Right atrium auricular region (tissue), 2 donors: Measurements from ENCODE around the gene SLC27A1. TPM values are rescaled to one million over a fixed set of nuclear protein-coding genes. Genes with fewer than 3 reads are reported as not detected.

Experiments used
- DNase-seq: peaks from one replicate; pipeline ENCODE4 v3.0.0-alpha.2; 2019; ENCODE audit warnings: low spot score
- H3K27ac ChIP-seq, 2 donors: fragments of 200-600 bp; sonication (generic); 1 replicate in 1 of 2; 2 replicates in 1 of 2; pipeline ENCODE4 v1.5.1; 2016 to 2019
- H3K27me3 ChIP-seq, 2 donors: fragments of 200-600 bp; sonication (generic); one replicate each; pipeline versions ENCODE4 v1.5.1 to v1.6.0; 2017 to 2019
- H3K36me3 ChIP-seq: fragments of 200-600 bp; sonication (generic); one replicate; pipeline ENCODE4 v1.5.1; 2016
- H3K4me1 ChIP-seq, 2 donors: fragments of 200-600 bp; sonication (generic); one replicate each; pipeline versions ENCODE4 v1.5.1 to v1.6.0; 2017 to 2019
- H3K4me3 ChIP-seq, 2 donors: fragments of 200-600 bp; sonication (generic); 1 replicate in 1 of 2; 2 replicates in 1 of 2; pipeline ENCODE4 v1.5.1; 2017 to 2019; ENCODE audit warnings: mild to moderate bottlenecking in 1 of 2, moderate library complexity in 1 of 2
- H3K9me3 ChIP-seq, 2 donors: fragments of 200-600 bp; sonication (generic); one replicate each; pipeline ENCODE4 v1.5.1; 2019
- CTCF ChIP-seq, 2 donors: fragments of 200-600 bp; sonication (generic); IDR thresholded peaks; one replicate each; pipeline ENCODE4 v1.5.1; 2019; ENCODE audit warnings: antibody characterized with exemption in 2 of 2
- total RNA-seq, 2 donors: library from RNA; depleted of rRNA; stranded (reverse); fragments of >200 nt; gene quantifications; one replicate each; pipeline ENCODE4 v1.1.0, GENCODE V29; 2016

SLC27A1 gene
- total RNA-seq, 2 donors from 2014 or later, result 31.2 to 65.6 TPM

GRCh38 chr19:17460372-17461230 lies 9.7 kb upstream of the SLC27A1 start, which contains the start of gene NXNL1:
Gene NXNL1 (minus strand): TSS chr19:17460926. CDS start chr19:17460869, 57 bp downstream.
- peaks cover 0 to 4% of the 10 kb centered on the region in 2 donors for H3K4me1 ChIP-seq
- no peaks in the 10 kb centered on the region for H3K9me3 ChIP-seq
- TF ChIP-seq CTCF (IDR thresholded peaks at IDR 0.05), result no peak
- H3K27ac ChIP-seq, result no peak within 1 kb of the TSS
- no peaks in the 10 kb centered on the region for H3K36me3 ChIP-seq
- DNase-seq, result no peak
- H3K4me3 ChIP-seq, result no peak within 1 kb of the TSS
- H3K27me3 ChIP-seq, result peaks cover 4 to 14% of the 10 kb centered on the region in 2 donors

- Histone ChIP-seq H3K9me3 (no peaks in the 10 kb centered on the region), H3K27me3 (no peaks in the 10 kb centered on the region), H3K36me3 (no peaks in the 10 kb centered on the region), H3K4me3 (no peak overlapping the region), H3K4me1 (peaks cover 0 to 24% of the 10 kb centered on the region in 2 donors), H3K27ac (peak overlapping the region; percentile 90 to 93)
- DNase-seq, result no peak
- no peak for TF ChIP-seq CTCF (IDR thresholded peaks at IDR 0.05)
These were observed 3.9 kb upstream of the SLC27A1 start for GRCh38 chr19:17466487-17466850.

GRCh38 chr19:17467471-17468301 lies 2.6 kb upstream of the SLC27A1 start:
- H3K27me3 ChIP-seq, result no peaks in the 10 kb centered on the region
- H3K27ac ChIP-seq, result peak overlapping the region; percentile 90 to 93
- no peaks in the 10 kb centered on the region for H3K9me3 ChIP-seq
- H3K4me3 ChIP-seq, result peak overlapping the region in 1 of 2 donors; percentile 93
- H3K4me1 ChIP-seq, result peaks cover 0 to 29% of the 10 kb centered on the region in 2 donors
- no peak for TF ChIP-seq CTCF (IDR thresholded peaks at IDR 0.05)
- H3K36me3 ChIP-seq, result peaks cover 2% of the 10 kb centered on the region
- DNase-seq, result no peak

GRCh38 chr19:17468302-17469091 lies 1.8 kb upstream of the SLC27A1 start:
- peak; percentile 80 for DNase-seq
- Histone ChIP-seq H3K27me3 (no peaks in the 10 kb centered on the region), H3K4me1 (peaks cover 0 to 29% of the 10 kb centered on the region in 2 donors), H3K36me3 (peaks cover 2% of the 10 kb centered on the region), H3K27ac (peak overlapping the region; percentile 90 to 93), H3K4me3 (peak overlapping the region; percentile 75 to 93), H3K9me3 (no peaks in the 10 kb centered on the region)
- TF ChIP-seq CTCF (IDR thresholded peaks at IDR 0.05), result no peak

GRCh38 chr19:17469092-17469480 lies 1.2 kb upstream of the SLC27A1 start:
- H3K9me3 ChIP-seq, result no peaks in the 10 kb centered on the region
- H3K4me1 ChIP-seq, result peaks cover 0 to 29% of the 10 kb centered on the region in 2 donors
- H3K27ac ChIP-seq, result peak overlapping the region; percentile 90 to 93
- H3K36me3 ChIP-seq, result peaks cover 2% of the 10 kb centered on the region
- H3K27me3 ChIP-seq, result no peaks in the 10 kb centered on the region
- no peak for TF ChIP-seq CTCF (IDR thresholded peaks at IDR 0.05)
- DNase-seq, result no peak
- H3K4me3 ChIP-seq, result peak overlapping the region; percentile 75 to 93
